ENCODE data around the gene EIF3L.

DNA sequence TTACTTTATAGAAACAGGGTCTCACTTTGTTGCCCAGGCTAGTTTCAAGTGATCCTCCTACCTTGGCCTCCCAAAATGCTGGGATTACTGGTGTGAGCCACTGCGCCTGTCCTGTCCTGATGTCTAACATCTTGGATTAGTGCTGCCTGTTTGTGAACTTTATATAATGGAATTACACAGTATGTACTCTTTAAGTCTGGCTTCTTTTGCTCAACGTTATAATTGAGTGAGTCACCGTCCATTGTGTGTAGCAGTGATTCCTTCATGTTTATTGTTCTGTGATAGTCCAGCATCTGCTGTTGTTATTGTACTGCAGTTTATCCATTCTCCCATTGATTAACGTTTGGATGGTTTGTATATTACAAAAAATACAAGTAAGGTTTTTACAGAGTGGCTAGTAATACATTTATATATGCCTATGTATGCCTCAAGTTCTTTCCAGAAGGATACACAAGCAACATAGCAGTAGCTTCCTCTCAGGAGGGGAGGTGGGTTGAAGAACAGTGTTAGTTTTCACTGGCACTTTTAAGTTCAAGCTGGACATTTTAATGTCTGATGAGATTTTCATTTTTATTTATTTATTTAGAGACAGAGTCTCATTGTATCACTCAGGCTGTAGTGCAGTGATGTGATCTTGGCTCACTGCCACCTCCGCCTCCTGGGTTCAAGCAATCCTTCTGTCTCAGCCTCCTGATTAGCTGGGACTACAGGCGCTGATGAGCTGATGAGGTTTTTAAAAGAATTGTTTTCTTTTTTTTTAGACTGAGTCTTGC is 31.6 kb downstream of the EIF3L start:
- TF ChIP-seq POLR2A (IDR thresholded peaks at IDR 0.05; ENCODE audit: extremely low read depth, insufficient read length): no peak
- TF ChIP-seq, protein P1, sequence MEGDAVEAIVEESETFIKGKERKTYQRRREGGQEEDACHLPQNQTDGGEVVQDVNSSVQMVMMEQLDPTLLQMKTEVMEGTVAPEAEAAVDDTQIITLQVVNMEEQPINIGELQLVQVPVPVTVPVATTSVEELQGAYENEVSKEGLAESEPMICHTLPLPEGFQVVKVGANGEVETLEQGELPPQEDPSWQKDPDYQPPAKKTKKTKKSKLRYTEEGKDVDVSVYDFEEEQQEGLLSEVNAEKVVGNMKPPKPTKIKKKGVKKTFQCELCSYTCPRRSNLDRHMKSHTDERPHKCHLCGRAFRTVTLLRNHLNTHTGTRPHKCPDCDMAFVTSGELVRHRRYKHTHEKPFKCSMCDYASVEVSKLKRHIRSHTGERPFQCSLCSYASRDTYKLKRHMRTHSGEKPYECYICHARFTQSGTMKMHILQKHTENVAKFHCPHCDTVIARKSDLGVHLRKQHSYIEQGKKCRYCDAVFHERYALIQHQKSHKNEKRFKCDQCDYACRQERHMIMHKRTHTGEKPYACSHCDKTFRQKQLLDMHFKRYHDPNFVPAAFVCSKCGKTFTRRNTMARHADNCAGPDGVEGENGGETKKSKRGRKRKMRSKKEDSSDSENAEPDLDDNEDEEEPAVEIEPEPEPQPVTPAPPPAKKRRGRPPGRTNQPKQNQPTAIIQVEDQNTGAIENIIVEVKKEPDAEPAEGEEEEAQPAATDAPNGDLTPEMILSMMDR (IDR thresholded peaks at IDR 0.05; ENCODE audit: low read depth, low read length): no peak
- TF ChIP-seq, protein P2, sequence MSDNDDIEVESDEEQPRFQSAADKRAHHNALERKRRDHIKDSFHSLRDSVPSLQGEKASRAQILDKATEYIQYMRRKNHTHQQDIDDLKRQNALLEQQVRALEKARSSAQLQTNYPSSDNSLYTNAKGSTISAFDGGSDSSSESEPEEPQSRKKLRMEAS (IDR thresholded peaks at IDR 0.05; ENCODE audit: low read depth, low read length): no peak

Data from NB4 (cell line).